Thoracic aorta (tissue), 2 donors: ENCODE data around the gene ZDHHC11. TPM values are rescaled to one million over a fixed set of nuclear protein-coding genes. Genes with fewer than 3 reads are reported as not detected.

Source experiments
- ATAC-seq: fragments of 150-250 bp; one replicate; pipeline ENCODE4 v1.8.0; 2017; ENCODE audit warnings: low read depth; ENCODE audit not compliant: insufficient number of reproducible peaks, low FRiP score
- DNase-seq: peaks from one replicate; pipeline ENCODE4 v3.0.0-alpha.2; 2020; ENCODE audit warnings: low spot score
- H3K27ac ChIP-seq, 2 donors: fragments of 200-600 bp; sonication (generic); 1 replicate in 1 of 2; 2 replicates in 1 of 2; pipeline ENCODE4 v1.5.1; 2016; ENCODE audit warnings: mild to moderate bottlenecking in 2 of 2, moderate library complexity in 2 of 2
- H3K27me3 ChIP-seq: fragments of 200-600 bp; sonication (generic); replicated peaks from 2 replicates; pipeline ENCODE4 v1.6.0; 2016; ENCODE audit warnings: mild to moderate bottlenecking; ENCODE audit not compliant: insufficient read depth
- H3K36me3 ChIP-seq: fragments of 200-600 bp; sonication (generic); one replicate; pipeline ENCODE4 v1.5.1; 2016
- H3K4me1 ChIP-seq, 2 donors: fragments of 200-600 bp; sonication (generic); 1 replicate in 1 of 2; 2 replicates in 1 of 2; pipeline versions ENCODE4 v1.5.1 to v1.6.0; 2016; ENCODE audit warnings: low read depth in 2 of 2, mild to moderate bottlenecking in 1 of 2; ENCODE audit not compliant: control insufficient read depth in 1 of 2
- H3K4me3 ChIP-seq: fragments of 200-600 bp; sonication (generic); 2 replicates; pipeline ENCODE4 v1.5.1; 2016; ENCODE audit warnings: mild to moderate bottlenecking
- H3K9me3 ChIP-seq: fragments of 200-600 bp; sonication (generic); 2 replicates; pipeline ENCODE4 v1.5.1; 2016
- CTCF ChIP-seq: fragments of 200-600 bp; sonication (generic); IDR thresholded peaks from one replicate; pipeline ENCODE4 v1.5.1; 2019; ENCODE audit warnings: antibody characterized with exemption
- total RNA-seq, 2 donors: library from RNA; depleted of rRNA; stranded (reverse); fragments of >200 nt; gene quantifications; one replicate each; pipeline versions ENCODE4 v1.1.0 to v1.2.3, GENCODE V29; 2016

ZDHHC11 gene
- total RNA-seq, 2 donors from 2014 or later, result 4.2 to 5.6 TPM

- H3K27ac ChIP-seq, result no peak overlapping the region
- ATAC-seq, result no peak
- H3K36me3 ChIP-seq, result peaks cover 54% of the 10 kb centered on the region
Measured at GRCh38 chr5:886036-886435, 35.2 kb upstream of the ZDHHC11 start.

GRCh38 chr5:885529-885928 lies 34.7 kb upstream of the ZDHHC11 start:
- ATAC-seq (no peak), DNase-seq (no peak)
- H3K9me3 ChIP-seq, result no peaks in the 10 kb centered on the region
- no peaks in the 10 kb centered on the region for H3K27me3 ChIP-seq
- peaks cover 59% of the 10 kb centered on the region for H3K36me3 ChIP-seq
- H3K4me1 ChIP-seq, result no peaks in the 10 kb centered on the region
- no peak overlapping the region for H3K4me3 ChIP-seq
- TF ChIP-seq CTCF, result no peak
- no peak overlapping the region for H3K27ac ChIP-seq

More at GRCh38 chr5:886036-886435, 35.2 kb upstream of the ZDHHC11 start:
- TF ChIP-seq CTCF, result no peak
- peaks cover 0 to 5% of the 10 kb centered on the region in 2 donors for H3K4me1 ChIP-seq
- H3K9me3 ChIP-seq, result no peaks in the 10 kb centered on the region
- no peaks in the 10 kb centered on the region for H3K27me3 ChIP-seq
- no peak overlapping the region for H3K4me3 ChIP-seq
- DNase-seq, result no peak

GRCh38 chr5:885127-885442 lies 34.3 kb upstream of the ZDHHC11 start:
- Histone ChIP-seq H3K4me3 (no peak overlapping the region), H3K9me3 (no peaks in the 10 kb centered on the region), H3K36me3 (peaks cover 59% of the 10 kb centered on the region), H3K27ac (no peak overlapping the region), H3K4me1 (no peaks in the 10 kb centered on the region), H3K27me3 (no peaks in the 10 kb centered on the region)
- no peak for TF ChIP-seq CTCF
- no peak for ATAC-seq
- DNase-seq, result no peak

GRCh38 chr5:884345-885126 lies 33.8 kb upstream of the ZDHHC11 start:
- no peak for ATAC-seq
- no peak overlapping the region for H3K27ac ChIP-seq
- H3K4me1 ChIP-seq, result no peaks in the 10 kb centered on the region
- DNase-seq, result no peak
- no peak overlapping the region for H3K4me3 ChIP-seq
- no peaks in the 10 kb centered on the region for H3K27me3 ChIP-seq
- H3K36me3 ChIP-seq, result peaks cover 59% of the 10 kb centered on the region
- H3K9me3 ChIP-seq, result no peaks in the 10 kb centered on the region
- TF ChIP-seq CTCF, result no peak

GRCh38 chr5:883475-884181 lies 32.8 kb upstream of the ZDHHC11 start:
- Histone ChIP-seq H3K4me1 (no peaks in the 10 kb centered on the region), H3K9me3 (no peaks in the 10 kb centered on the region), H3K27me3 (no peaks in the 10 kb centered on the region), H3K36me3 (peaks cover 59% of the 10 kb centered on the region), H3K4me3 (no peak overlapping the region), H3K27ac (no peak overlapping the region)
- DNase-seq (no peak), ATAC-seq (no peak)
- no peak for TF ChIP-seq CTCF
